ENCODE results near the gene BTNL8. TPM values are rescaled to one million over a fixed set of nuclear protein-coding genes. Genes with fewer than 3 reads are reported as not detected.
A peak's percentile ranks its signal among the peaks of the same experiment; 100 is the strongest.

Gene BTNL8
- total RNA-seq, 3 donors from 2014 or later: 0.15 to 0.16 TPM; not detected in 1

DNA sequence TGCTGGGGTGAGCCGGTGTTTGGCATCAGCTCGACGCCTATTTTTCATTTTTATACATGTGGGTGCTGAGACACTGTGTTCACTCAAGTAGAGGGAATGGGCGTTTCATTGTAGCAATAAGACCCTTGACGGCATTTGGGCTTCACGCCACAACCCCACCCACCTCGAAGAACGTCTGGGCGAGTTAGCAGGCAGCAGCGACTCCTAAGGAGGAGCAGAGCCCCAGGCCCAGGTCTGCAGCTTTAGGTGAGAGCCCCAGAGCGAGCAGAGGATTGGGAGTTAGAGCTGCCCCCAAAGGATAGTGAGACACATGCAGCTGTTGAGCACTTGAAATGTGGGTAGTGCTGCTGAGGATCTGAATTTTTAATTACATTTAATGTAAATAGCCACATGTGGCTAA is 36.3 kb upstream of the BTNL8 start:
- Histone ChIP-seq H3K4me3 (no peak overlapping the region), H3K36me3 (no peaks in the 10 kb centered on the region), H3K4me1 (no peaks in the 10 kb centered on the region), H3K9me3 (no peaks in the 10 kb centered on the region), H3K27ac (no peak overlapping the region), H3K27me3 (no peaks in the 10 kb centered on the region)
- intact Hi-C loops (cut with DNase I; ENCODE audit: low total_unique reads): loop anchor here (10.0 kb wide), 1 partner anchor 78 kb away; no protein-coding TSS in a partner anchor
- TF ChIP-seq POLR2AphosphoS5 (IDR thresholded peaks at IDR 0.05) (no peak), POLR2A (IDR thresholded peaks at IDR 0.05) (no peak)
- TF ChIP-seq, protein P1, sequence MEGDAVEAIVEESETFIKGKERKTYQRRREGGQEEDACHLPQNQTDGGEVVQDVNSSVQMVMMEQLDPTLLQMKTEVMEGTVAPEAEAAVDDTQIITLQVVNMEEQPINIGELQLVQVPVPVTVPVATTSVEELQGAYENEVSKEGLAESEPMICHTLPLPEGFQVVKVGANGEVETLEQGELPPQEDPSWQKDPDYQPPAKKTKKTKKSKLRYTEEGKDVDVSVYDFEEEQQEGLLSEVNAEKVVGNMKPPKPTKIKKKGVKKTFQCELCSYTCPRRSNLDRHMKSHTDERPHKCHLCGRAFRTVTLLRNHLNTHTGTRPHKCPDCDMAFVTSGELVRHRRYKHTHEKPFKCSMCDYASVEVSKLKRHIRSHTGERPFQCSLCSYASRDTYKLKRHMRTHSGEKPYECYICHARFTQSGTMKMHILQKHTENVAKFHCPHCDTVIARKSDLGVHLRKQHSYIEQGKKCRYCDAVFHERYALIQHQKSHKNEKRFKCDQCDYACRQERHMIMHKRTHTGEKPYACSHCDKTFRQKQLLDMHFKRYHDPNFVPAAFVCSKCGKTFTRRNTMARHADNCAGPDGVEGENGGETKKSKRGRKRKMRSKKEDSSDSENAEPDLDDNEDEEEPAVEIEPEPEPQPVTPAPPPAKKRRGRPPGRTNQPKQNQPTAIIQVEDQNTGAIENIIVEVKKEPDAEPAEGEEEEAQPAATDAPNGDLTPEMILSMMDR (IDR thresholded peaks at IDR 0.05): no peak
- DNase-seq (ENCODE audit: low spot score in 2 of 2): no peak

DNA sequence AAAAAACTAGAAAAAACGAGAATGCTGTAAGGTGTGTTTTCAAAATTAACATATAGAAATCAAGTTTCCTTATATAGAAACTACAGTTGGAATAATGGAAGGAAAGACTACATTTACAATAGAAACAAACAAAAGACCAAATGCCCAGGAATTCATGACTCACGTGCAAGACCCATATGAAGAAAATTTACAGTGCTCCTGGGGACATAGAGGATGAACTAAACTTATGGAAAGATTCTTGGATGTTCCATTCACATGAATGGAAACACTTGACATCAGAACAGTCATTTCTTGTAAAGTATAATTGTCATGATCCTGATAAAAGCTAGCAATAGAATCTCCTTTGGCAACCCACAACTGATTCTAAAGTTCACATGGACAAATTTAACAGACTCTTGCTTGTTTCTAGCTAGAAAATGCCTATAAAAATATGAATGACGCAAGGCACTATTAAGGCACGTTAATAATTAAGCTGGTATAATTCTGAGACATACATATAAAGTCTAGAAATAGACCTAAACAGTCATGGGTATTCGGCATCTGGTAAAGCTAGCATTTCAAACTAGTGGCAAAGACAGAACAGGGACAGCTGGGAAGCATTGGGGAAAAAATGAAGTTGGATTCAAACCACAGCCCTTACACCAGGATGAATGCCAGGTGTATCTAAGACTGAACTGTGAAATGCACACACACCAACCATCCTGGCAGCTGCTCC is 32.8 kb upstream of the BTNL8 start:
- no peak overlapping the region for H3K4me3 ChIP-seq
- no peak for TF ChIP-seq POLR2AphosphoS5 (IDR thresholded peaks at IDR 0.05)
- no peak for TF ChIP-seq POLR2A (IDR thresholded peaks at IDR 0.05)
- TF ChIP-seq, protein P1 (IDR thresholded peaks at IDR 0.05): no peak
- no peaks in the 10 kb centered on the region for H3K27me3 ChIP-seq
- DNase-seq (ENCODE audit: low spot score in 2 of 2): no peak
- H3K4me1 ChIP-seq: no peaks in the 10 kb centered on the region
- no peak overlapping the region for H3K27ac ChIP-seq
- intact Hi-C loops (cut with DNase I; ENCODE audit: low total_unique reads): loop anchor here (10.0 kb wide), 1 partner anchor 81 kb away; no protein-coding TSS in a partner anchor
- no peaks in the 10 kb centered on the region for H3K9me3 ChIP-seq
- no peaks in the 10 kb centered on the region for H3K36me3 ChIP-seq

DNA sequence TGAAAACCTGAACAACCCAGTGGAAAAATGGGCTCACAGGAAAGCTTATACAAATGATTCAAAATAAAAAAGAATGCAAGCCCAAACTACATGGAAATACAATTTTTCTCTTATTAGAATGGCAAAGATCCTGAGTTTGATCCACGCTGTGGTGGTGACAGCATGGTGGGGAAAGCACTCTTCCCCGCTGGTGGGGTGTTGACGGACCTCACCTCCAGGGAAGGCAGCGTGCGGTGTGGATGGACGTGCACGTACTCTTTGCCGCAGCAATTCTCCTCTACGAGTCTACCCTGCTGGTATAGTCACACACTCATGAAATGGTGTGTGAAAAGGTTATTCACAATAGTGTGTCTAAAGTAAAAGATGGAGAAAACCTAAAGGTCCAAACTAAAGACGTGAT is 32.0 kb upstream of the BTNL8 start:
- Histone ChIP-seq H3K4me3 (no peak overlapping the region), H3K27ac (no peak overlapping the region), H3K36me3 (no peaks in the 10 kb centered on the region), H3K4me1 (no peaks in the 10 kb centered on the region), H3K27me3 (no peaks in the 10 kb centered on the region), H3K9me3 (no peaks in the 10 kb centered on the region)
- no peak for DNase-seq (ENCODE audit: low spot score in 2 of 2)
- intact Hi-C loops (cut with DNase I; ENCODE audit: low total_unique reads): loop anchor here (10.0 kb wide), 1 partner anchor 82 kb away; no protein-coding TSS in a partner anchor
- no peak for TF ChIP-seq POLR2A (IDR thresholded peaks at IDR 0.05)
- TF ChIP-seq POLR2AphosphoS5 (IDR thresholded peaks at IDR 0.05): no peak
- TF ChIP-seq, protein P1 (IDR thresholded peaks at IDR 0.05): no peak

DNA sequence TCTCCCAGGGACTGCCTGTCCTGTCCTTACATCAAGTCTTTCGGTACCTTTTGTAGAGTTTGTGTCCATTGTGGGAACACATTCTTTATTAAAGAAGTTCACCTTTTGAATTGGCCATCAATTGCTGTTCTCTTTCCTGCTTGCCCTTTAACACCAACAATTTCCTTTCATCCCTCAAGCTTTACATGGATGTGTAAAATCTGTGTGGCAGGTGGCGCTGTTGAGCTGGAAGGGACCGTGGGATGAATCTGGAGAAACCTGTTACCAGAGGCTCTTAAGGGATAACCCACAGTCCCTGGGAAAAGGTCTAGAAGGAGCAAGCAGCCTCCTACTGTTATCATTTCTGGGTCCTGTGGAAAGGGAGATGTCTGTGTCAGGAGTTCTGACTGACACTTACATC is 30.0 kb upstream of the BTNL8 start:
- Histone ChIP-seq H3K36me3 (no peaks in the 10 kb centered on the region), H3K4me3 (no peak overlapping the region), H3K27ac (no peak overlapping the region), H3K9me3 (no peaks in the 10 kb centered on the region), H3K27me3 (no peaks in the 10 kb centered on the region), H3K4me1 (no peaks in the 10 kb centered on the region)
- TF ChIP-seq POLR2AphosphoS5 (IDR thresholded peaks at IDR 0.05): peak in 1 of 3 donors; percentile 27
- TF ChIP-seq POLR2A (IDR thresholded peaks at IDR 0.05): no peak
- TF ChIP-seq, protein P1 (IDR thresholded peaks at IDR 0.05): peak; percentile 62 to 82 (median 80)
- DNase-seq (ENCODE audit: low spot score in 2 of 2): peak; percentile 80 to 87
- intact Hi-C loops (cut with DNase I; ENCODE audit: low total_unique reads): loop anchor here (10.0 kb wide), 1 partner anchor 84 kb away; no protein-coding TSS in a partner anchor

DNA sequence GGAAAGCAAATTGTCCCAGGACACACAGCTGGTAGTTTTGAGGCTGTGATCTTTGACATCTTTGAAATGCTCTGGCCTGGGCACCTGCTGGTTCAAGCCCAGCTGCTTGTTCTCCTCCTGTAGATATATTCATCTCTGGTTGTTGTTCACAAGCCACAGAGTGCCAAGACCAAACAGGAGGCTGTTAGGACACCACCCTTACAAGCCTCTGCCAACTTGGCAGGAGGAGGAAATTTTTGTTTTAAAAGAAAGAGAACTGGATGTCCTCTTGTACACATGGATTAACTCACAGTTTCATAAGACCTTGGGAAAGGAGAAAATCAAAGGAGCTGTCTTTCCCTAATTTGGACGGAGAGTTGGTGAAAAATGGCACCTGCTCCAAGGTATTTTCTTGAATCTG is 29.4 kb upstream of the BTNL8 start:
- peak overlapping the region in 1 of 2 donors; percentile 54 for H3K27ac ChIP-seq
- H3K4me3 ChIP-seq: no peak overlapping the region
- peak in 1 of 2 donors; percentile 68 for DNase-seq (ENCODE audit: low spot score in 2 of 2)
- no peaks in the 10 kb centered on the region for H3K4me1 ChIP-seq
- intact Hi-C loops (cut with DNase I; ENCODE audit: low total_unique reads): loop anchor here (10.0 kb wide), 1 partner anchor 85 kb away; no protein-coding TSS in a partner anchor
- TF ChIP-seq, protein P1 (IDR thresholded peaks at IDR 0.05): no peak
- TF ChIP-seq POLR2AphosphoS5 (IDR thresholded peaks at IDR 0.05): peak in 1 of 3 donors; percentile 7
- no peaks in the 10 kb centered on the region for H3K9me3 ChIP-seq
- H3K36me3 ChIP-seq: no peaks in the 10 kb centered on the region
- no peaks in the 10 kb centered on the region for H3K27me3 ChIP-seq
